ENCODE results near the gene RSPH6A.

Gene RSPH6A

DNA sequence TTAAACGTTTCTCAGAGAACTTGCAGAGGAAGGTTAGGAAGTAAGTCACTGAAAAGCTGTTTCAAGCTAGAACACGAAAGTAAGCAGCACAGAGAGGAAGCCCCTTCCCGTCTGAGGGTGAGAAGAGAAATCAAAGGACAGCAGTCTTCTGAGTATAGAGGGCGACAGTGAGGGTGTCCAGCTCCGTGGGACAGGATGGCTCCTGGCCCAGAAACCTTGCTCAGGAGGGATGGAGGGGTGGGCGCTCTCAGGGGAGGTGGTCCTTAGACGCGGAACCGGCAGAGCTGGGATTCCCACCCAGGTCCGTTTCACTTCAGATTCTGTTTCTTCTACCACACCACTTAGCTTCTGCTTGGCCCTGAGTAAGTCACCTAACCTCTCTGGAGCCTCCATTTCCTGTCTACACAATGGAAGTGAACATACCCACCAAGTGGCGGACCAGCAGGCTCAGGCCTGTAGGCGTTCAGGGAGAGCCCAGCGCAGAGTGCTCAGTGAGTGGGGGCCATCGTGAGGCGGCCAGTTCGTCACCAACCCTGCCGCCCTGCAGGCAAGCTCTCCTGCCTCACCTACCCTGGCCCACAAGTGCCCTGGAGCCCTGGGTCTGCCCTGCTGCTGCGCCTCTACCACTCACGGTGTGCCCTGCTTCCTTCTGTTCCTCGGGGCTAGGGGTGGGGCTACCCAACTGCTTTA lies 5.5 kb upstream of the RSPH6A start:
- in situ Hi-C loops (cut with MboI; ENCODE audit: low sequenced_read_pairs): no loop called here
- no peaks in the 10 kb centered on the region for H3K27me3 ChIP-seq (ENCODE audit: low read depth)
- no peaks in the 10 kb centered on the region for H3K9me3 ChIP-seq
- DNase-seq (ENCODE audit: low spot score in 2 of 2): no peak
- no peaks in the 10 kb centered on the region for H3K4me1 ChIP-seq
- H3K4me3 ChIP-seq: no peak overlapping the region
- H3K36me3 ChIP-seq (replicated peaks): peaks cover 48% of the 10 kb centered on the region

DNA sequence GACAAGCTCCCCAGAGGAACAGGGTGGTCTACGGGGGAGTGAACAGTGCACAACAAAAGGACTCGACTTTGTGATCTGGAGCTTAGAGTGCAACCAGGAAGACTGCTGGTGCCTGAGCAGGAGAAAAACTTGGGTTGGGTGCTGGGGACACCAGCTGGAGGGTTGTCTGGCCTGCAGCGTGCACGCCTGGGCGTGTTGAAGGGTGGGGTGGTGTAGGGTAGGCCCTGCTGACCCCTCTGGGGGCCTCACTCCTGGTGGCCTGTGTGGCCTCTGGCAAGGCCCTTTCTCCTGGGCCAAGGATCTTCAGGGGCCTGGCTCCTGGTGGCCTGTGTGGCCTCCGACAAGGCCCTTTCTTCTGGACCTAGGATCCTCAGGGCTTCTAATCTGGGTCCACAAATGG lies 4.7 kb upstream of the RSPH6A start:
- DNase-seq (ENCODE audit: low spot score in 2 of 2): no peak
- no peaks in the 10 kb centered on the region for H3K9me3 ChIP-seq
- in situ Hi-C loops (cut with MboI; ENCODE audit: low sequenced_read_pairs): no loop called here
- no peak overlapping the region for H3K4me3 ChIP-seq
- no peaks in the 10 kb centered on the region for H3K27me3 ChIP-seq (ENCODE audit: low read depth)
- peaks cover 40% of the 10 kb centered on the region for H3K36me3 ChIP-seq (replicated peaks)
- no peaks in the 10 kb centered on the region for H3K4me1 ChIP-seq

DNA sequence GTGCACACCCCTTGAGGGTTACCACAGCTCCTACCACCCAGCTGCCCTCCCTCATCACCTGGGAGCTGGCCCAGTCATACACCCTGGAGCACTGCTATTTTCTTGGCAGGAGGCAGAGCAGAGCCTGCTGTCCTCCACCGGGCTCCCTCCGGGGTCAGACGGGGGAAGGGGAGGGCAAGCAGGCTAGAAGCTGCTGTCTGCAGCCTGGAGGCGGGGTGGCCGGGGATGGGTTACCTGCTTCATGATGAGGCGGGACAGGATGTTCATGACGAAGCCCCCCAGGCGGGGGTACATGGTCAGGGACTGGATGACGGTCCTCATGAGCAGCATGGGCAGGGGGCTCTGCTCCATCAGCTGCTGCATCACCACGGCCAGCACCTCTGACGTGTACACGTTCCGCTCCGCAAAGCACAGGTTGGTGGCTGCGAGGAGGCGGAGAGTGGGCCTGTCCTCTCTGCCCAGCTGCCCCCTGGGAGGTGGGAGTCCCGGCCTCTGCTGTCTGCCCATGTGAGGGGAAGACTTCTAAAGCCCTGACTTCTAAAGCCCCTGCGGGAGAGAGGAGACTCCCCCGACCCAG lies 2.7 kb upstream of the RSPH6A start:
- in situ Hi-C loops (cut with MboI; ENCODE audit: low sequenced_read_pairs): no loop called here
- Histone ChIP-seq H3K27me3 (ENCODE audit: low read depth) (no peaks in the 10 kb centered on the region), H3K4me1 (no peaks in the 10 kb centered on the region), H3K36me3 (replicated peaks) (peaks cover 26% of the 10 kb centered on the region), H3K4me3 (no peak overlapping the region), H3K9me3 (no peaks in the 10 kb centered on the region)
- no peak for DNase-seq (ENCODE audit: low spot score in 2 of 2)

DNA sequence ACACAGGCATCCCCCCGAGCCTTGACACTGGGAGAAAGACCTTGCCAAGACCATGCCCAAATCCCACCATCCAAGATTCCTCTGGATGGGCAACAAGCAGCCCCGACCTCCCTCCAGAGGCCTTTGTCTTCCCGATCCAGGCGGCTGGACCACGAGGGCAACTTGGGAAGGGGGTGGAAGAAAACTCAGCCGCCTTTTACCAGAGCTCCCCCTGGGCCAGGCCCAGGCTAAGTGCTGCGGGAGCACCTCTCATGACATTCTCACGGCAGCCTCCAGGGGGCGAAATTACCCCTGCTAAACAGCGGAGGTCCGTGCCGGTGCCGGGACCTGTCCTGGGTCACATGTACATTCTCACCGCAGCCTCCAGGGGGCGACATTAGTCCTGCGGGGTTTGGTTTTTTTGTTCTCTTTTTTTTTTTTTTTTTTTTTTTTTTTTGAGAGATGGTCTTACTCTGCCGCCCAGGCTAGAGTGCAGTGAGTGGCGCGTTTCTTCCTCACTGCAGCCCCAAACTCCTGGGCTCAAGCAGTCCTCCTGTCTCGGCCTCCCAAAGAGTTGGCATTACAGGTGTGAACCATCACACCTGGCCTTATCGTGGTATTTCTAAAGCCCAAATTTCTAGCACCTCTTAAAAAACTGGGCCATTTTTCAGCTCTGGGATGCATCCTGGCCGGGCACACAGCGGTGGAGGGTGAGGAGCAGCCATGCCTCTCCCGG lies 2.1 kb upstream of the RSPH6A start:
- Histone ChIP-seq H3K4me3 (no peak overlapping the region), H3K27me3 (ENCODE audit: low read depth) (no peaks in the 10 kb centered on the region), H3K36me3 (replicated peaks) (peaks cover 20% of the 10 kb centered on the region), H3K9me3 (no peaks in the 10 kb centered on the region), H3K4me1 (no peaks in the 10 kb centered on the region)
- in situ Hi-C loops (cut with MboI; ENCODE audit: low sequenced_read_pairs): no loop called here
- peak; percentile 92 to 98 for DNase-seq (ENCODE audit: low spot score in 2 of 2)

DNA sequence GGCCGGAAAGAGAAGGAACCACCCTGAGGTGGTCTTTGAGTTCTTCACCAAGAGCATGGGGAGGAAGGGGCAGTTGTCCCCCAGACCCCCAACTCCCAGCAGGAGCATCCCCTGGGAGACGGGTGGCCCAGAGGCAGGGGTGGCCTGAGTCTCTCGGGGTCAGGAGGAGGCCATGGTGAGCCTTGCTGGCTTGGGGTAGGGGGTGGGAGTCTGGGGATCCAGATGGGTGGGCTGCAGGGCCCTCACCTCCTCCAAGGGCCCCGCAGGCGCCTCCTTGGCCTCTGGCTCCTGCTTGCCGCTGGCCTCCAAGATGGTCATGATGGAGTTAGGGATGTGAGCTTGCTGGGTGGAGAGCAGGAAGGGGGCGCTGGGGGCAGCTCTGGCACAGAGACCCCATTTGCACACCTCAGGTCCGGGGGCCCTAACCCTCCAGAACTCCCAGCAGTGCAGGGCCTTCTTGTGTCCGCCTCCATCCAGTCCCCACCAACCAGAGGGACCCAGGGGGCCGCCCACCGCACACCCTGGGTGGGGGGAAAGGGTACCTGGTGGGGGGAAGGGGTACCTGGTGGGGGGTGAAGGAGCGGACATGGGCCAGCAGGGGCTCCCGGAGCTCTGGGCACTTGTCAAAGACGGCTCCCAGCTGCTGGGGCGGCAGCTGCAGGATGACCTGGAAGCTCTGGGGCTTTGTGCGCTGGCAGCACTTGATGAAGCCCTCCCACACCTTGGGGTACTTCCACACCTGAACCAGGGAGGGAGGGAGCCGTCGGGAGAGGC lies 1.3 kb upstream of the RSPH6A start:
- Histone ChIP-seq H3K36me3 (replicated peaks) (peaks cover 20% of the 10 kb centered on the region), H3K9me3 (no peaks in the 10 kb centered on the region), H3K4me3 (no peak overlapping the region), H3K4me1 (no peaks in the 10 kb centered on the region), H3K27me3 (ENCODE audit: low read depth) (no peaks in the 10 kb centered on the region)
- DNase-seq (ENCODE audit: low spot score in 2 of 2): no peak
- in situ Hi-C loops (cut with MboI; ENCODE audit: low sequenced_read_pairs): no loop called here

DNA sequence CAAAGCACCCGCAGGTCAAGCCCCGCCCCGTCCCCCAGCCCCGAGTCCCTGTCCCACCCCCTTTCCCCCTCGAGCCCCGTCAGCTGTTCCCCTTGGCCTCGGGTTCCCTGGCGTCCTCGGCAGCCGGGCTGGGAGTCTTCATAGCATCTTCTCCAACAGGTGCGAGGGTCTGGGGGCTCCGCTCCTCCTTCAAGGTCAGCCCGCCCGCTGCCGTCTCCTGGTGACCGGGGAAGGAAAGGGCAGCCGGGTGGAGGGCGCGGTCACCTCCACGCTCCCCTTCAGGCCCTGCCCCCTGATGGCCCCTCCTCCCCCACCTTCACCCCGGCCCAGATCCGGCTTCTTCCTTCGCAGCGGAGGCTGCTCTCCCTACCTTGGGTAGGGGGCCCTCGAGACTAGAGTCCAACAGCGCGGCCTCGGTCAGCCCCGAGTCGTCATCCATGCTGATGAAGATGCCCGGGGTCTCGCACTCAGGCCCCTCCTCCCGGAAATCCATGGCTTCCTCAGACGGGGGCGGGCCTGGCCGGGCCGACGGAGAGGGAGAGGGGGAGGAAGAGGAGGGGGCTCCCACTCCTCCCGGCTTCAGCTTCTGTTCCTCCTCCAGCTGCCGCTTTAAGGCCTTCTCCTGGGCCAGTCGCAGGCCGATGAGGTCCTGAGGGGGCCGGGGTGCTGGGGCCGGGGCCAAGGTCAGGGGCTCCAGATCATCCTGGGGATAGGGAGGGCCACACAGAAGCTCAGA lies 541 bp upstream of the RSPH6A start:
- DNase-seq (ENCODE audit: low spot score in 2 of 2): no peak
- Histone ChIP-seq H3K4me3 (no peak overlapping the region), H3K36me3 (replicated peaks) (peaks cover 18% of the 10 kb centered on the region), H3K4me1 (no peaks in the 10 kb centered on the region), H3K9me3 (no peaks in the 10 kb centered on the region), H3K27me3 (ENCODE audit: low read depth) (no peaks in the 10 kb centered on the region)
- in situ Hi-C loops (cut with MboI; ENCODE audit: low sequenced_read_pairs): no loop called here

GRCh38 chr19:45814166-45814780 lies 835 bp downstream of the RSPH6A start:
- no peak for DNase-seq (ENCODE audit: low spot score in 2 of 2)
- H3K27me3 ChIP-seq (ENCODE audit: low read depth): no peaks in the 10 kb centered on the region
- H3K9me3 ChIP-seq: no peaks in the 10 kb centered on the region
- in situ Hi-C loops (cut with MboI; ENCODE audit: low sequenced_read_pairs): no loop called here
- H3K4me1 ChIP-seq: no peaks in the 10 kb centered on the region
- H3K36me3 ChIP-seq (replicated peaks): peaks cover 6% of the 10 kb centered on the region; the same call in 1 of the 2 replicates
- no peak overlapping the region for H3K4me3 ChIP-seq

DNA sequence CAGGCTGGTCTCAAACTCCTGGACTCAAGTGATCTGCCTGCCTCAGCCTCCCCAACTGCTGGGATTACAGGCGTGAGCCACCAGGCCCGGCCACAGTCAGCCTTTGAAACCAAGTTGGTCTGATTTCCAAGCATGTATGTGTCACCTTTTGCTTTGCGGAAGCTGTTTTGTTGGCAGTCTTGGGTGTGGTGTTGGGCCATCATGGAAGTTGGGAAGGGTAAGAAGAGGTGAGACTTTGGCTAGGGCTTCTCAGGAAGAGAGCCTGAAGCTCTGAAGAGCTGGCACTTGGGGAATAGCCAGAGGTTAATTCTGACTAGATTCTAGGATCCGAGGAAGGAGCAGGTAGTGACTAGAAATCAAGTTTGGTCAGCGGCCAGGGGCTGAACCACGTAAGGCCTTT lies 2.8 kb downstream of the RSPH6A start:
- in situ Hi-C loops (cut with MboI; ENCODE audit: low sequenced_read_pairs): no loop called here
- Histone ChIP-seq H3K36me3 (replicated peaks) (peaks cover 3% of the 10 kb centered on the region; the same call in 1 of the 2 replicates), H3K4me1 (no peaks in the 10 kb centered on the region), H3K4me3 (no peak overlapping the region), H3K27me3 (ENCODE audit: low read depth) (no peaks in the 10 kb centered on the region), H3K9me3 (no peaks in the 10 kb centered on the region)
- DNase-seq (ENCODE audit: low spot score in 2 of 2): no peak

GRCh38 chr19:45809643-45810159 lies 5.4 kb downstream of the RSPH6A start:
- no peaks in the 10 kb centered on the region for H3K27me3 ChIP-seq (ENCODE audit: low read depth)
- DNase-seq (ENCODE audit: low spot score in 2 of 2): no peak
- H3K9me3 ChIP-seq: no peaks in the 10 kb centered on the region
- H3K4me3 ChIP-seq: no peak overlapping the region
- H3K4me1 ChIP-seq: no peaks in the 10 kb centered on the region
- in situ Hi-C loops (cut with MboI; ENCODE audit: low sequenced_read_pairs): no loop called here
- peaks cover 3% of the 10 kb centered on the region; the same call in 1 of the 2 replicates for H3K36me3 ChIP-seq (replicated peaks)

- no peaks in the 10 kb centered on the region for H3K27me3 ChIP-seq (ENCODE audit: low read depth)
- no peaks in the 10 kb centered on the region for H3K4me1 ChIP-seq
- DNase-seq (ENCODE audit: low spot score in 2 of 2): no peak
- no peak overlapping the region for H3K4me3 ChIP-seq
- in situ Hi-C loops (cut with MboI; ENCODE audit: low sequenced_read_pairs): no loop called here
- H3K36me3 ChIP-seq (replicated peaks): no peaks in the 10 kb centered on the region
- H3K9me3 ChIP-seq: no peaks in the 10 kb centered on the region
Observed at GRCh38 chr19:45805719-45806118, 9.4 kb downstream of the RSPH6A start.

GRCh38 chr19:45804959-45805230 lies 10.2 kb downstream of the RSPH6A start:
- in situ Hi-C loops (cut with MboI; ENCODE audit: low sequenced_read_pairs): no loop called here
- H3K4me3 ChIP-seq: no peak overlapping the region
- no peaks in the 10 kb centered on the region for H3K27me3 ChIP-seq (ENCODE audit: low read depth)
- no peak for DNase-seq (ENCODE audit: low spot score in 2 of 2)
- no peaks in the 10 kb centered on the region for H3K9me3 ChIP-seq
- H3K4me1 ChIP-seq: no peaks in the 10 kb centered on the region
- no peaks in the 10 kb centered on the region for H3K36me3 ChIP-seq (replicated peaks)

GRCh38 chr19:45804140-45804958 lies 10.8 kb downstream of the RSPH6A start:
- DNase-seq (ENCODE audit: low spot score in 2 of 2): no peak
- H3K4me1 ChIP-seq: no peaks in the 10 kb centered on the region; the same call in 1 of the 2 replicates
- in situ Hi-C loops (cut with MboI; ENCODE audit: low sequenced_read_pairs): no loop called here
- no peaks in the 10 kb centered on the region for H3K36me3 ChIP-seq (replicated peaks)
- no peak overlapping the region for H3K4me3 ChIP-seq
- H3K27me3 ChIP-seq (ENCODE audit: low read depth): no peaks in the 10 kb centered on the region
- no peaks in the 10 kb centered on the region for H3K9me3 ChIP-seq
